Prostate gland (tissue), 2 donors: Measurements from ENCODE around the gene NHSL2. TPM values are rescaled to one million over a fixed set of nuclear protein-coding genes. Genes with fewer than 3 reads are reported as not detected.

Experiments
- DNase-seq: peaks from one replicate; pipeline ENCODE4 v3.0.0-alpha.2; 2019; ENCODE audit warnings: low spot score
- H3K27ac ChIP-seq, 2 donors: fragments of 200-600 bp; sonication (generic); 2 replicates each; pipeline ENCODE4 v1.5.1; 2017 to 2019
- H3K27me3 ChIP-seq: fragments of 200-600 bp; sonication (generic); replicated peaks from 2 replicates; pipeline ENCODE4 v1.5.1; 2019; ENCODE audit not compliant: insufficient read depth
- H3K36me3 ChIP-seq, 2 donors: fragments of 200-600 bp; sonication (generic); 1 replicate in 1 of 2; 2 replicates in 1 of 2; pipeline versions ENCODE4 v1.5.1 to v1.8.1; 2017 to 2019
- H3K4me1 ChIP-seq: fragments of 200-600 bp; sonication (generic); replicated peaks from 2 replicates; pipeline ENCODE4 v1.5.1; 2019
- H3K4me3 ChIP-seq, 2 donors: fragments of 200-600 bp; sonication (generic); 2 replicates each; pipeline ENCODE4 v1.5.1; 2017 to 2019
- H3K9me3 ChIP-seq: fragments of 200-600 bp; sonication (generic); 2 replicates; pipeline ENCODE4 v1.5.1; 2017
- CTCF ChIP-seq, 4 experiments: fragments of 200-600 bp in 2 of 4; fragments of 450-650 bp in 2 of 4; sonication (generic) in 2 of 4; IDR thresholded peaks; 1 replicate in 3 of 4; 2 replicates in 1 of 4; pipeline ENCODE4 v1.5.1; 2016 to 2019; ENCODE audit warnings: antibody characterized with exemption in 4 of 4, mild to moderate bottlenecking in 2 of 4, moderate library complexity in 2 of 4
- POLR2A ChIP-seq: fragments of 450-650 bp; IDR thresholded peaks from one replicate; pipeline ENCODE4 v1.6.1; 2016; ENCODE audit warnings: antibody characterized with exemption, mild to moderate bottlenecking
- POLR2AphosphoS5 ChIP-seq: sonication (generic); formaldehyde crosslinking; IDR thresholded peaks from one replicate; pipeline ENCODE4 v1.6.1; 2017; ENCODE audit warnings: antibody characterized with exemption
- WGBS: methylation state at CpG from one replicate; pipeline ENCODE4 v1.1.5; 2018; 5-methylcytosine and 5-hydroxymethylcytosine counted together
- intact Hi-C: fragments of 100-400 bp; cut with DNase I; formaldehyde crosslinking; loops from one replicate; pipeline ENCODE4 v1.14.2; 2022
- total RNA-seq, 2 donors: library from RNA; depleted of rRNA; stranded (reverse); fragments of >200 nt; gene quantifications; one replicate each; pipeline ENCODE4 v1.1.0, GENCODE V29; 2016

The NHSL2 gene
- total RNA-seq, 2 donors from 2014 or later = 4.2 to 28.2 TPM

GRCh38 chrX:72130156-72130761 lies 219.6 kb downstream of the NHSL2 start:
- no peaks in the 10 kb centered on the region for H3K27me3 ChIP-seq
- H3K27ac ChIP-seq = no peak overlapping the region
- H3K4me3 ChIP-seq = no peak overlapping the region
- no peaks in the 10 kb centered on the region for H3K36me3 ChIP-seq
- DNase-seq = no peak
- WGBS = 91% methylated on average over 12 of the region's 12 CpGs
- no peaks in the 10 kb centered on the region for H3K9me3 ChIP-seq
- no peak for TF ChIP-seq CTCF (IDR thresholded peaks at IDR 0.05)
- no peak for TF ChIP-seq POLR2AphosphoS5
- no peak for TF ChIP-seq POLR2A
- intact Hi-C loops = no loop called here
- no peaks in the 10 kb centered on the region for H3K4me1 ChIP-seq

- no peak for DNase-seq
- TF ChIP-seq POLR2A = no peak
- TF ChIP-seq POLR2AphosphoS5 = no peak
- TF ChIP-seq CTCF (IDR thresholded peaks at IDR 0.05) = no peak
- Histone ChIP-seq H3K4me3 (peak overlapping the region; percentile 31 to 42), H3K4me1 (no peaks in the 10 kb centered on the region), H3K9me3 (no peaks in the 10 kb centered on the region), H3K27ac (peak overlapping the region; percentile 61 to 73), H3K27me3 (no peaks in the 10 kb centered on the region), H3K36me3 (no peaks in the 10 kb centered on the region)
- 50% methylated on average over 16 of the region's 30 CpGs for WGBS
- intact Hi-C loops = no loop called here
These were observed 220.2 kb downstream of the NHSL2 start for GRCh38 chrX:72130762-72131250.

- peak within 1 kb of the TSS; percentile 31 to 42 for H3K4me3 ChIP-seq
- intact Hi-C loops = no loop called here
- TF ChIP-seq POLR2AphosphoS5 = peak; percentile 62
- peak; percentile 44 for TF ChIP-seq POLR2A
- TF ChIP-seq CTCF (IDR thresholded peaks at IDR 0.05) = peak in 1 of 4 experiments; percentile 6
- no peaks in the 10 kb centered on the region for H3K9me3 ChIP-seq
- H3K4me1 ChIP-seq = no peaks in the 10 kb centered on the region
- peak; percentile 78 for DNase-seq
- H3K27me3 ChIP-seq = no peaks in the 10 kb centered on the region
- H3K36me3 ChIP-seq = no peaks in the 10 kb centered on the region
- WGBS = under 1% methylated on average over 15 of the region's 106 CpGs
- peak within 1 kb of the TSS; percentile 61 to 73 for H3K27ac ChIP-seq
These were observed 221.0 kb downstream of the NHSL2 start, which contains the start of gene RTL5 for GRCh38 chrX:72131317-72132294. RTL5 (minus strand) TSS chrX:72131915.

GRCh38 chrX:72132456-72132855 lies 221.8 kb downstream of the NHSL2 start:
- TF ChIP-seq POLR2AphosphoS5 = no peak
- Histone ChIP-seq H3K4me3 (no peak overlapping the region), H3K9me3 (no peaks in the 10 kb centered on the region), H3K27me3 (no peaks in the 10 kb centered on the region), H3K36me3 (no peaks in the 10 kb centered on the region), H3K4me1 (no peaks in the 10 kb centered on the region), H3K27ac (peak overlapping the region in 1 of 2 donors; percentile 61)
- WGBS = 71% methylated on average over 3 of the region's 3 CpGs
- intact Hi-C loops = no loop called here
- no peak for DNase-seq

- Histone ChIP-seq H3K27me3 (no peaks in the 10 kb centered on the region), H3K27ac (no peak overlapping the region), H3K4me3 (no peak overlapping the region), H3K4me1 (no peaks in the 10 kb centered on the region), H3K36me3 (no peaks in the 10 kb centered on the region), H3K9me3 (no peaks in the 10 kb centered on the region)
- DNase-seq = no peak
- TF ChIP-seq POLR2A = no peak
- TF ChIP-seq POLR2AphosphoS5 = no peak
- no peak for TF ChIP-seq CTCF (IDR thresholded peaks at IDR 0.05)
- 100% methylated on average over 7 of the region's 11 CpGs for WGBS
- intact Hi-C loops = no loop called here
These were observed 223.4 kb downstream of the NHSL2 start for GRCh38 chrX:72133851-72134546.
